SJSA1 (cell line): Measurements from ENCODE around the gene MTHFS. TPM values are rescaled to one million over a fixed set of nuclear protein-coding genes. Genes with fewer than 3 reads are reported as not detected.
A peak's percentile ranks its signal among the peaks of the same experiment; 100 is the strongest.
"Not testable (repeated sequence)": the region's sequence is repeated elsewhere in the genome, so short reads cannot be mapped to it uniquely, and the experiment has no call there.

ENCODE experiments used
- DNase-seq, 2 experiments: peaks; one replicate each; pipeline ENCODE4 v3.0.0-alpha.2; 2015 to 2020; ENCODE audit warnings: low spot score in 2 of 2, low read depth in 1 of 2
- H3K27ac ChIP-seq: fragments of 250-450 bp; sonication (Bioruptor Pico); 2 replicates; pipeline ENCODE4 v1.5.1; 2020; ENCODE audit warnings: mild to moderate bottlenecking, moderate library complexity
- H3K27me3 ChIP-seq: fragments of 250-450 bp; sonication (Bioruptor Pico); replicated peaks from 2 replicates; pipeline ENCODE4 v1.5.1; 2020; ENCODE audit warnings: mild to moderate bottlenecking, moderate library complexity
- H3K36me3 ChIP-seq: fragments of 250-450 bp; sonication (Bioruptor Pico); 2 replicates; pipeline ENCODE4 v1.5.1; 2020; ENCODE audit warnings: mild to moderate bottlenecking
- H3K4me1 ChIP-seq: fragments of 250-450 bp; sonication (Bioruptor Pico); replicated peaks from 2 replicates; pipeline ENCODE4 v1.6.1; 2021; ENCODE audit warnings: mild to moderate bottlenecking
- H3K4me3 ChIP-seq: fragments of 250-450 bp; sonication (Bioruptor Pico); 2 replicates; pipeline ENCODE4 v1.5.1; 2020; ENCODE audit warnings: mild to moderate bottlenecking
- H3K9me3 ChIP-seq: fragments of 250-450 bp; sonication (Bioruptor Pico); replicated peaks from 2 replicates; pipeline ENCODE4 v1.5.1; 2020; ENCODE audit warnings: mild to moderate bottlenecking
- total RNA-seq: library from RNA; depleted of rRNA; stranded (reverse); fragments of >200 nt; shearing (Covaris generic); gene quantifications from 2 replicates; pipeline ENCODE4 v1.2.3, GENCODE V29; 2014; rRNA removed

Gene MTHFS
- total RNA-seq: 13.7 and 34.7 TPM in 2 replicates

- Histone ChIP-seq H3K27ac (peak within 1 kb of the TSS; percentile 88), H3K4me3 (peak within 1 kb of the TSS; percentile 93), H3K9me3 (no peaks in the 10 kb centered on the region), H3K27me3 (no peaks in the 10 kb centered on the region), H3K4me1 (peaks cover 13% of the 10 kb centered on the region), H3K36me3 (peaks cover 5% of the 10 kb centered on the region; the same call in 1 of the 2 replicates)
- DNase-seq: peak; percentile 78 to 94
Observed at GRCh38 chr15:79896634-79897379, at the start of gene MTHFS. Gene MTHFS, minus strand, starts transcription at chr15:79897014. Its CDS starts 26 bp downstream, at chr15:79896988.

GRCh38 chr15:79944622-79945021 is 47.8 kb upstream of the MTHFS start:
- DNase-seq: no peak
- H3K4me1 ChIP-seq: peaks cover 27% of the 10 kb centered on the region
- H3K4me3 ChIP-seq: no peak overlapping the region
- H3K27ac ChIP-seq: no peak overlapping the region
- H3K9me3 ChIP-seq: no peaks in the 10 kb centered on the region
- no peaks in the 10 kb centered on the region for H3K27me3 ChIP-seq
- no peaks in the 10 kb centered on the region for H3K36me3 ChIP-seq

- Histone ChIP-seq H3K9me3 (no peaks in the 10 kb centered on the region), H3K27me3 (no peaks in the 10 kb centered on the region), H3K4me3 (no peak overlapping the region), H3K4me1 (peaks cover 27% of the 10 kb centered on the region), H3K36me3 (no peaks in the 10 kb centered on the region), H3K27ac (peak overlapping the region; percentile 63)
- DNase-seq: peak in 1 of 2 experiments; percentile 50
Observed at GRCh38 chr15:79943820-79944219, 47.0 kb upstream of the MTHFS start.

GRCh38 chr15:79942741-79943481 is 46.1 kb upstream of the MTHFS start:
- no peaks in the 10 kb centered on the region for H3K27me3 ChIP-seq
- DNase-seq: peak in 1 of 2 experiments; percentile 49
- no peaks in the 10 kb centered on the region for H3K9me3 ChIP-seq
- peak overlapping the region; percentile 63 for H3K27ac ChIP-seq
- H3K4me1 ChIP-seq: peaks cover 27% of the 10 kb centered on the region
- no peak overlapping the region for H3K4me3 ChIP-seq
- H3K36me3 ChIP-seq: no peaks in the 10 kb centered on the region

- Histone ChIP-seq H3K36me3 (no peaks in the 10 kb centered on the region), H3K9me3 (no peaks in the 10 kb centered on the region), H3K27ac (no peak overlapping the region), H3K4me1 (peaks cover 27% of the 10 kb centered on the region), H3K4me3 (no peak overlapping the region), H3K27me3 (no peaks in the 10 kb centered on the region)
- DNase-seq: no peak
Observed at GRCh38 chr15:79939399-79939798, 42.6 kb upstream of the MTHFS start.

GRCh38 chr15:79938143-79938542 is 41.3 kb upstream of the MTHFS start:
- no peaks in the 10 kb centered on the region for H3K9me3 ChIP-seq
- no peaks in the 10 kb centered on the region for H3K36me3 ChIP-seq
- no peak for DNase-seq
- peaks cover 15% of the 10 kb centered on the region for H3K4me1 ChIP-seq
- H3K27me3 ChIP-seq: no peaks in the 10 kb centered on the region
- no peak overlapping the region for H3K27ac ChIP-seq
- H3K4me3 ChIP-seq: no peak overlapping the region

DNA sequence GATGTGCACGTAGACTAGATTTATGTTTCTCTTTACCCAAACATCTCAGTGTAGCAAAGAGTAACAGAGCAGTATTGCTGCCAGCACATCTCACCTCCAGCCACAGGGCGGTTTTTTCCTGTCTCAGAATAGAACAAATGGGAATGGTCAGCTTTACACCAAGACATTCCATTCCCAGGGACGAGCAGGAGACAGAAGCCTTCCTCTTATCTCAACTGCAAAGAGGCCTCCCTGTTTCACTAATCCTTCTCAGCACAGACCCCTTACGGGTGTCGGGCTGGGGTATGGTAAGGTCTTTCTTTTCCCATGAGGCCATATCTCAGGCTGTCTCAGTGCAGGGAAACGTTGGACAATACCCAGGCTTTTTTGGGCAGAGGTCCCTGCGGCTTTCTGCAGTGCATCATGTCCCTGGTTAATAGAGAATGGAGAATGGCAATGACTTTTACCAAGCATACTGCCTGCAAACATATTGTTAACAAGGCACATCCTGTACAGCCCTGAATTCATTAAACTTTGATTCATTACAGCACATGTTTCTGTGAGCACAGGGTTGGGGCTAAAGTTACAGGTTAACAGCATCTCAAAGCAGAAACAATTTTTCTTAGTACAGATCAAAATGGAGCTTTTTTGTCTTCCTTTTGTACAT is 38.9 kb upstream of the MTHFS start:
- H3K9me3 ChIP-seq, H3K4me1 ChIP-seq, H3K27ac ChIP-seq, DNase-seq, H3K4me3 ChIP-seq, H3K36me3 ChIP-seq, H3K27me3 ChIP-seq: not testable (repeated sequence)

GRCh38 chr15:79933231-79933630 is 36.4 kb upstream of the MTHFS start:
- Histone ChIP-seq H3K4me1 (no peaks in the 10 kb centered on the region), H3K4me3 (no peak overlapping the region), H3K27me3 (0 out of 2 replicates have a peak, but pooled peaks cover 3% of the 10 kb centered on the region), H3K36me3 (no peaks in the 10 kb centered on the region), H3K27ac (no peak overlapping the region), H3K9me3 (no peaks in the 10 kb centered on the region)
- no peak for DNase-seq

DNA sequence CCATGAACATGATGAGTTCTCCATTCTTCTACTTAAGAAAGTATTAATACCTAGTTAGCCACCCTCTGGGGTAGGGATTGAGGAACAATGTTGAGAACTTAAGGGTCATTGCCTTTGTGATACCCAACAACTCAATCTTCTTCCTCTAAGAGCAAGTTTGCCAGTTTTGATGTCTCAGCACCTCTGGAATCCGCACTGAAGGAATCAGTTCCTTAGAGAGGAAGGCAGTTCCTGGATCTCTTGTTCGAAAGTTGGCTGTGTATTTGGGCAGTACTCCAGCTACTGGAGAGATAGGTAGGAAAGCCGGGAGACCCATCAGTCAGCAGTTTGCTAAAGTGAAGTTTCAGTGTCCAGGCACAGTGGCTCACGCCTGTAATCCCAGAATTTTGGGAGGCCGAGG is 35.6 kb upstream of the MTHFS start:
- Histone ChIP-seq H3K27me3 (0 out of 2 replicates have a peak, but pooled peaks cover 3% of the 10 kb centered on the region), H3K4me3 (no peak overlapping the region), H3K36me3 (no peaks in the 10 kb centered on the region), H3K27ac (no peak overlapping the region), H3K4me1 (no peaks in the 10 kb centered on the region), H3K9me3 (no peaks in the 10 kb centered on the region)
- DNase-seq: no peak

- Histone ChIP-seq H3K4me1 (no peaks in the 10 kb centered on the region), H3K36me3 (no peaks in the 10 kb centered on the region), H3K9me3 (no peaks in the 10 kb centered on the region), H3K27me3 (0 out of 2 replicates have a peak, but pooled peaks cover 3% of the 10 kb centered on the region), H3K27ac (no peak overlapping the region), H3K4me3 (no peak overlapping the region)
- DNase-seq: no peak
Observed at GRCh38 chr15:79930516-79930915, 33.7 kb upstream of the MTHFS start.

DNA sequence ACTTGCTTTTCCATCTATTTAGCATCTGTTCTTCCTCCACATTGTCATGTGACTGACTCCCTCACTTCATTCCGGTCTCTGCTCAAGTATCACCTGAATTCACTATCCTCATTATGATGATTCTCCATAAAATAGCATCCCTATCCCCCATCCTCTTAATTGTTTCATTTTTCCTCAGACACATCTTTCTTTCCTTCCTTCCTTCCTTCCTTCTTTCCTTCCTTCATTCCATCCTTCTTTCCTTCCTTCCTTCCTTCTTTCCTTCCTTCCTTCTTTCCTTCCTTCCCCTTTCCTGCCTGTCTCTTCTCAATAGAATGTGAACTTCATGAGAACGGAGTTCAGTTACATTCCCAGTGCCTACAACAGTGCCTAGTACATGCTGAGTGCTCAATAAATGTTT is 32.6 kb upstream of the MTHFS start:
- Histone ChIP-seq H3K4me1 (no peaks in the 10 kb centered on the region), H3K27ac (no peak overlapping the region), H3K27me3 (0 out of 2 replicates have a peak, but pooled peaks cover 3% of the 10 kb centered on the region), H3K4me3 (no peak overlapping the region), H3K9me3 (no peaks in the 10 kb centered on the region), H3K36me3 (no peaks in the 10 kb centered on the region)
- no peak for DNase-seq

- H3K36me3 ChIP-seq: peaks cover 22% of the 10 kb centered on the region; the same call in 1 of the 2 replicates
- not testable (repeated sequence) for H3K4me1 ChIP-seq, H3K27me3 ChIP-seq, H3K27ac ChIP-seq, DNase-seq, H3K4me3 ChIP-seq
- H3K9me3 ChIP-seq: peaks cover 14% of the 10 kb centered on the region; the same call in 1 of the 2 replicates
Observed at GRCh38 chr15:79926116-79926515, 29.3 kb upstream of the MTHFS start.

GRCh38 chr15:79924379-79924778 is 27.6 kb upstream of the MTHFS start:
- Histone ChIP-seq H3K27ac (peak overlapping the region; percentile 76), H3K4me1 (peaks cover 7% of the 10 kb centered on the region)

More at GRCh38 chr15:79924379-79924778, 27.6 kb upstream of the MTHFS start:
- peak overlapping the region; percentile 83 for H3K4me3 ChIP-seq
- DNase-seq: no peak
- H3K27me3 ChIP-seq: no peaks in the 10 kb centered on the region
- H3K9me3 ChIP-seq: peaks cover 20% of the 10 kb centered on the region
- H3K36me3 ChIP-seq: peaks cover 32% of the 10 kb centered on the region
